ENCODE results near the gene KDM3A. TPM values are rescaled to one million over a fixed set of nuclear protein-coding genes. Genes with fewer than 3 reads are reported as not detected.

The KDM3A gene
- total RNA-seq, 1 experiment from 2014 or later, result 12.9 TPM

DNA sequence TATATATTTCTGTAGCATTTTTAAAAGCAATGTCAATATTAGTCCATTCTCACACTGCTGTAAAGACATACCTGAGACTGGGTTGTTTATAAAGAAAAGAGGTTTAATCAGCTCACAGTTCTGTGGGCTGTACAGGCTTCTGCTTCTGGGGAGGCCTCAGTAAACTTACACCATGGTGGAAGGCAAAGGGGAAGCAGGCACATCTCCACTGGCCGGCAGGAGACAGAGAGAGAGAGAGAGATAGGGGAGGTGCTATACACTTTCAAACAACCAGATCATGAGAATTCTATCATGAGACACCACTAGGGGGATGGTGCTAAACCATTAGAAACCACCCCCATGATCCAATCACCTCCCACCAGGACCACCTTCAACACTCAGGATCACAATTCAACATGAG lies 79.0 kb downstream of the KDM3A start:
- no peak for DNase-seq (ENCODE audit: low read depth)

DNA sequence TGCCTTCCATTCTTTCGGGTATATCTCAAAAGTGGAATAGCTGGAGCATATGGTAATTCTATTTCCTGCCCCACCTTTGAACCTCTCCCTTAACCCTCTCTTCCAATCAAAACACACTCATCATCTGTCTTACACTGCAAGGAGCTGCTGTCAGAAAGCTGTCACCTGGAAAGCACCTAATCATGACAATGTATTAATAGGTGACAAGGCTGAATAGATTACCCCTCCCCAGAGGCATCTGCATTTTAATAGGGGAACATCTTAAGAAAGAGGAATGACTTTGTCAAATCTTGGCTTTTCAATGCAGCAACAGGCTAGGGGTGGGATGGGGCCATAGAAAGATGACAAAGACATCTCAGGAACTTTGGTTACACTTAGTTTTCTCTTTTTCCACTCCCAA lies 80.8 kb downstream of the KDM3A start:
- no peak for DNase-seq (ENCODE audit: low read depth)

DNA sequence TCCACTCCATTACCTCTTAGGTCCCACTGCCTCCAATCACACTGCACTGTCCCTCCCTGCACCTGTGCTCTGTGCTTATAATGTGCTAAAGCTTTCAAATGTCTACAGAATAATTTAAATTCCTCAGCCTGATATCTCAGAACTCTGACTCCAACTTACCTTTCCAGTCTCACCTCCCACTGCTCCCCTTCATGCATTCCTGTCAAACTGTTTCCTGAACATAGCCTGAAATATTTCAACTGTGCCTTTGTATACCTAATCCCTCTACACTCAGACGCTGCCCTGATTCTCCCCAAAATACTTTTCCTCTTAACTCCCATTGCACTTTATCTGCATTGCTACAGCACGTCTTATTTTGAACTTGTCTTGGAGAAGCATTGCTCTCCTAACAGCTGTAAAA lies 81.5 kb downstream of the KDM3A start:
- no peak for DNase-seq (ENCODE audit: low read depth)

DNA sequence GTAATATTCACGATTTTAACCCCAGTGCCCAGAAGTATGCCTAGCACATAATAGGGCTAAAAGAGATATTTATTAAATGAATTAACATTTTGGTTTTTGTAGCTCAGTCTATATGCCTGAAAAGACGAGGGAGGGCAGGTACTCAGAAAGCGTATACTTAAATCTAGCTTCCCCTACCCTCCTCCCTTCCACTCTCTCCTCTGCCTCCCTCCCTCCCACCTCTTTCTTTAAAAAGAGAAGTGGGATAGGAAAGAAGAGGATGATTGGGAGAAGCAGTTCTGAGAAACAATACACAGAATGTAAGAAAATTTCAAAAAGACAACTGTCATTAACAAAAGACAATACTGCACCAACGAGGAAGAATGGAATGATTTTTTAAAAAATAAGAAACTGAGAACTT lies 82.3 kb downstream of the KDM3A start:
- DNase-seq (ENCODE audit: low read depth), result no peak

DNA sequence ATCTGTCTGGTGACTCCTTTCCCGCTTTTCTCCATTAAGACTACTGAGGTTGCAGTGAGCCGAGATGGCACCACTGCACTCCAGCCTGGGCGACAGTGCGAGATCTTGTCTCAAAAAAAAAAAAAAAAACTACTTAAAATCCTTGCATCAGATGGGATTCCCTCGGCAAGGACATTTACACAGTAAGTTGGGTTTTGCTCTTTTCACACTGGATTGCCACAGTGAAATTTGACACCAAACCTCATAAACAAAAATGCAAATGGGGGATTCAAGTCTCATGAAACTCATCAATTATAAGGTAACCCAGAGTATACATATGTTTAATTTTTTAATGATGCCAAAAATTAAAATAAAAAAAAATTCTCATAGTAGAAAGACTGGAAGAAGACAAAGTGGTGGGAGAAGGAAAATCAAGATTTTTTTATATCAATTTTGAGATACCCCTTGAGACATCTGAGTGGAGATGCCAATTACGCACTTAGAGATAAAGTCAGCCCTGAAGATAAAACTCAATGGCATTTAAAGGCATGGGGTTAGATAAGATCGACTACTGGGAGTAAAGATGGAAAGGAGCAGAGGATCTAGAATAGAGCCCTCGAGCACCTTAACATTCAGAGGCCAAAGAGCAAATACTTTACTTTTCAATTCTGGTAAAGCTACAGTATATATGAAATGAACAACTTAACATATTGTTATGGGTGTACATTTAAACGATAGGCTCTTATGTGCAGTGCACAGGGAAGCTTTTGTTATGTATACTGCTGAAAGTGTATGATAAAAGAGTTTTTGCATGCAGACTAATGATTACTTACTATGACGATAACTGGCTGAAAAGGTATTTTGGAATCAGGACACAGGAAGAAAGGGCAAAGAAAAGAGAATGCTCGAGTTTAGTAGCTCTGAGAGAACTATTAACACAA lies 84.5 kb downstream of the KDM3A start:
- no peak for DNase-seq (ENCODE audit: low read depth)

DNA sequence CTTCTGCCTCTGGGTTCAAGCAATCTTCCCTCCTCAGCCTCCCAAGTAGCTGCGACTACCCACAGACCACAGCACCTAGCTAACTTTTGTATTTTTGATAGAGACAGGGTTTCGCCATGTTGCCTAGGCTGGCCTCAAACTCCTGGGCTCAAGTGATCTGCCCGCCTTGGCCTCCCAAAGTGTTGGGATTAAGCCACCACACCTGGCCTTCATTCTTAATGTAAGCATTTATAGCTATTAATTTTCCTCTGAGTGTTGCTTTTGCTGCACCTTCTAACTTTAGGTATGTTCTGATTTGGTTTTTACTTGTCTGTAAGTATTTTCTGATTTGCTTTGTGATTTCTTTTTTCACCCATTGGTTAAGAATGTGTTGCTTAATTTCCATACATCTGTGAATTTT lies 92.4 kb downstream of the KDM3A start:
- no peak for DNase-seq (ENCODE audit: low read depth)

DNA sequence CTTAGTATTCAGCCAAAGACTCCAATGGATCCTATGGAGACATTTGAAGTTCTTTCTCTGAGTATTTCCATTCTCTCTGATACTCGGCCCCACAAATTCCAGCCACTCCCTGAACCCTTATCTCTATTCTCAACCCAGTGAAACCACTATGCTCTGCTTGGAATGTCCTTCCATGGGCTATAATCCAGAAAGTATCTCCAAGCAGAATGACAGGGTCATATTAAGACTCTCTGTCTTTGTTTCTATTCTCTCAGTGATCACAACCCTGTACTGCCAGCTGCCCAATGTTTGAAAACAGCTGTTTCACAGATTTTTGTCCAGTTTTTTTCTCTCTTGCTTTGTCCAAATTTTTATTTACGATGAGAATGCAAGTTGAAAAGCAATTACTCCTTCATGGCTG lies 100.2 kb downstream of the KDM3A start:
- DNase-seq (ENCODE audit: low read depth), result no peak

Other genes starting within 250 kb of the KDM3A start
- gene IMMT, start 245.9 kb upstream of the KDM3A start, total RNA-seq (2014; rRNA removed; shearing (Covaris generic)), result 50.0 and 58.1 TPM in 2 replicates
- gene MRPL35, start 241.9 kb upstream of the KDM3A start, total RNA-seq (2014; rRNA removed; shearing (Covaris generic)), result 89.4 and 111 TPM in 2 replicates
- 4.1 TPM in 2 replicates for gene REEP1, start 103.7 kb upstream of the KDM3A start, total RNA-seq (2014; rRNA removed; shearing (Covaris generic))
- gene CHMP3, start 122.1 kb downstream of the KDM3A start, total RNA-seq (2014; rRNA removed; shearing (Covaris generic)), result 59.2 and 75.5 TPM in 2 replicates
- 5.8 and 7.0 TPM in 2 replicates for gene RNF103, start 182.5 kb downstream of the KDM3A start, total RNA-seq (2014; rRNA removed; shearing (Covaris generic))

Data from Daoy (cell line).